CD14-positive monocyte (primary cell): Measurements from ENCODE around the gene UGT1A5. TPM values are rescaled to one million over a fixed set of nuclear protein-coding genes. Genes with fewer than 3 reads are reported as not detected.

Experiments
- DNase-seq, 3 donors: peaks; one replicate each; pipeline ENCODE4 v3.0.0-alpha.2; 2011 to 2022
- H2AFZ ChIP-seq: 2 replicates; pipeline ENCODE4 v1.6.0; 2012; ENCODE audit warnings: mild to moderate bottlenecking, low read depth, low read length, inconsistent platforms; ENCODE audit not compliant: insufficient read depth, poor library complexity, severe bottlenecking
- H3K27ac ChIP-seq, 2 donors: 1 replicate in 1 of 2; 2 replicates in 1 of 2; pipeline ENCODE4 v1.5.1; 2012 to 2013; ENCODE audit warnings: low read length in 2 of 2, control low read depth in 1 of 2, inconsistent platforms in 1 of 2, low read depth in 1 of 2, mild to moderate bottlenecking in 1 of 2
- H3K27me3 ChIP-seq, 2 donors: one replicate each; pipeline versions ENCODE4 v1.6.0 to v1.6.1; 2011 to 2013; ENCODE audit warnings: low read length in 2 of 2; ENCODE audit not compliant: control insufficient read depth in 2 of 2, insufficient read depth in 2 of 2
- H3K36me3 ChIP-seq, 2 donors: replicated peaks in 1 of 2; 1 replicate in 1 of 2; 2 replicates in 1 of 2; pipeline versions ENCODE4 v1.5.1 to v1.6.1; 2012 to 2013; ENCODE audit warnings: low read length in 2 of 2, control low read depth in 1 of 2, inconsistent platforms in 1 of 2, mild to moderate bottlenecking in 1 of 2; ENCODE audit not compliant: insufficient read depth in 2 of 2, control insufficient read depth in 1 of 2
- H3K4me1 ChIP-seq, 2 donors: 1 replicate in 1 of 2; 2 replicates in 1 of 2; pipeline versions ENCODE4 v1.5.1 to v1.6.1; 2012 to 2013; ENCODE audit warnings: low read length in 2 of 2, control low read depth in 1 of 2, inconsistent platforms in 1 of 2, mild to moderate bottlenecking in 1 of 2, moderate library complexity in 1 of 2; ENCODE audit not compliant: insufficient read depth in 2 of 2, control insufficient read depth in 1 of 2
- H3K4me2 ChIP-seq: replicated peaks from 2 replicates; pipeline ENCODE3; 2012; ENCODE audit warnings: low read length, moderate library complexity, mild to moderate bottlenecking; ENCODE audit not compliant: poor library complexity, severe bottlenecking; ENCODE audit errors: extremely low read depth
- H3K4me3 ChIP-seq, 3 experiments: fragments of 200-600 bp in 1 of 3; sonication (generic) in 1 of 3; replicated peaks in 1 of 3; 1 replicate in 2 of 3; 2 replicates in 1 of 3; pipeline ENCODE4 v1.5.1; 2011 to 2013; ENCODE audit warnings: low read length in 3 of 3, mild to moderate bottlenecking in 3 of 3, control low read depth in 2 of 3, low read depth in 2 of 3, inconsistent platforms in 1 of 3, moderate library complexity in 1 of 3
- H3K79me2 ChIP-seq: 2 replicates; pipeline ENCODE4 v1.6.0; 2012; ENCODE audit warnings: mild to moderate bottlenecking, control low read depth, inconsistent platforms, low read length, moderate library complexity; ENCODE audit not compliant: insufficient read depth
- H3K9ac ChIP-seq: 2 replicates; pipeline ENCODE4 v1.6.0; 2017; ENCODE audit warnings: low read length, mild to moderate bottlenecking; ENCODE audit not compliant: insufficient read depth, poor library complexity, severe bottlenecking
- H3K9me3 ChIP-seq, 2 donors: replicated peaks in 1 of 2; 1 replicate in 1 of 2; 2 replicates in 1 of 2; pipeline versions ENCODE4 v1.5.1 to v1.6.1; 2012 to 2013; ENCODE audit warnings: low read length in 2 of 2, control low read depth in 1 of 2; ENCODE audit not compliant: control insufficient read depth in 1 of 2, insufficient read depth in 1 of 2
- H4K20me1 ChIP-seq: 2 replicates; pipeline ENCODE4 v1.6.0; 2012; ENCODE audit warnings: mild to moderate bottlenecking, low read length, control low read depth, moderate library complexity; ENCODE audit not compliant: insufficient read depth
- H3K27ac Mint-ChIP-seq, 7 donors: one replicate each; pipeline ENCODE4 v1.8.0; 2020; ENCODE audit warnings: mild to moderate bottlenecking in 7 of 7, mixed read lengths in 7 of 7, moderate library complexity in 6 of 7, inconsistent platforms in 2 of 7
- H3K27me3 Mint-ChIP-seq, 3 donors: one replicate each; pipeline ENCODE4 v1.8.0; 2021 to 2022; ENCODE audit warnings: low read depth in 3 of 3, mild to moderate bottlenecking in 3 of 3, mixed read lengths in 3 of 3, moderate library complexity in 3 of 3, inconsistent platforms in 1 of 3
- H3K36me3 Mint-ChIP-seq, 2 donors: one replicate each; pipeline ENCODE4 v1.8.0; 2020; ENCODE audit warnings: mixed read lengths in 2 of 2, inconsistent platforms in 1 of 2, mild to moderate bottlenecking in 1 of 2
- H3K4me1 Mint-ChIP-seq: one replicate; pipeline ENCODE4 v1.8.0; 2020; ENCODE audit warnings: mild to moderate bottlenecking, mixed read lengths
- H3K4me3 Mint-ChIP-seq, 2 donors: one replicate each; pipeline ENCODE4 v1.8.0; 2020; ENCODE audit warnings: mild to moderate bottlenecking in 2 of 2, mixed read lengths in 2 of 2, moderate library complexity in 1 of 2
- H3K9me3 Mint-ChIP-seq, 7 donors: one replicate each; pipeline ENCODE4 v1.8.0; 2020 to 2022; ENCODE audit warnings: mixed read lengths in 7 of 7, mild to moderate bottlenecking in 6 of 7, moderate library complexity in 6 of 7, inconsistent platforms in 2 of 7
- WGBS: methylation state at CpG from one replicate; pipeline ENCODE4 v1.1.5; 2013; ENCODE audit warnings: missing lambda C conversion rate; ENCODE audit not compliant: insufficient coverage; 5-methylcytosine and 5-hydroxymethylcytosine counted together
- intact Hi-C, 2 donors: fragments of 100-400 bp; cut with micrococcal nuclease; formaldehyde crosslinking; loops; one replicate each; pipeline versions ENCODE4 v1.15.0 to v1.15.1; 2023
- polyA plus RNA-seq, 3 donors: library from polyadenylated mRNA; depleted of rRNA in 1 of 3; unstranded in 2 of 3; stranded (reverse) in 1 of 3; fragments of 300-500 nt in 2 of 3; fragments of >200 nt in 1 of 3; fragmentation: Illumina TruSeq in 2 of 3; gene quantifications; 1 replicate in 2 of 3; 2 replicates in 1 of 3; pipeline ENCODE4 v1.2.3, GENCODE V29; 2012 to 2021
- TF ChIP-seq, protein P1 (sequence below): fragments of 200-600 bp; IDR thresholded peaks from one replicate; pipeline ENCODE4 v1.8.0; 2022; ENCODE audit warnings: antibody characterized with exemption, mild to moderate bottlenecking

The UGT1A5 gene
- polyA plus RNA-seq, 3 donors = not detected

- Histone ChIP-seq H3K36me3 (no peaks in the 10 kb centered on the region), H3K9ac (no peak overlapping the region), H2AFZ (no peak overlapping the region), H3K4me3 (no peak overlapping the region), H3K4me1 (no peaks in the 10 kb centered on the region), H3K27me3 (no peaks in the 10 kb centered on the region), H3K27ac (no peak overlapping the region), H3K9me3 (no peaks in the 10 kb centered on the region), H3K4me2 (no peak overlapping the region), H4K20me1 (no peaks in the 10 kb centered on the region), H3K79me2 (no peaks in the 10 kb centered on the region)
- H3K9me3 Mint-ChIP-seq = peaks cover 0 to 2% (median 0%) of the 10 kb centered on the region in 7 donors
- H3K27ac Mint-ChIP-seq = no peak overlapping the region
- H3K36me3 Mint-ChIP-seq = no peaks in the 10 kb centered on the region
- H3K27me3 Mint-ChIP-seq = peaks cover 0 to 9% (median 7%) of the 10 kb centered on the region in 3 donors
- no peaks in the 10 kb centered on the region for H3K4me1 Mint-ChIP-seq
- intact Hi-C loops = no loop called here
- no peak overlapping the region for H3K4me3 Mint-ChIP-seq
- TF ChIP-seq, protein P1, sequence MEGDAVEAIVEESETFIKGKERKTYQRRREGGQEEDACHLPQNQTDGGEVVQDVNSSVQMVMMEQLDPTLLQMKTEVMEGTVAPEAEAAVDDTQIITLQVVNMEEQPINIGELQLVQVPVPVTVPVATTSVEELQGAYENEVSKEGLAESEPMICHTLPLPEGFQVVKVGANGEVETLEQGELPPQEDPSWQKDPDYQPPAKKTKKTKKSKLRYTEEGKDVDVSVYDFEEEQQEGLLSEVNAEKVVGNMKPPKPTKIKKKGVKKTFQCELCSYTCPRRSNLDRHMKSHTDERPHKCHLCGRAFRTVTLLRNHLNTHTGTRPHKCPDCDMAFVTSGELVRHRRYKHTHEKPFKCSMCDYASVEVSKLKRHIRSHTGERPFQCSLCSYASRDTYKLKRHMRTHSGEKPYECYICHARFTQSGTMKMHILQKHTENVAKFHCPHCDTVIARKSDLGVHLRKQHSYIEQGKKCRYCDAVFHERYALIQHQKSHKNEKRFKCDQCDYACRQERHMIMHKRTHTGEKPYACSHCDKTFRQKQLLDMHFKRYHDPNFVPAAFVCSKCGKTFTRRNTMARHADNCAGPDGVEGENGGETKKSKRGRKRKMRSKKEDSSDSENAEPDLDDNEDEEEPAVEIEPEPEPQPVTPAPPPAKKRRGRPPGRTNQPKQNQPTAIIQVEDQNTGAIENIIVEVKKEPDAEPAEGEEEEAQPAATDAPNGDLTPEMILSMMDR = no peak
- WGBS = 92% methylated on average over 3 of the region's 9 CpGs
- DNase-seq = no peak
These were observed 83.5 kb downstream of the UGT1A5 start for GRCh38 chr2:233796254-233796653.

DNA sequence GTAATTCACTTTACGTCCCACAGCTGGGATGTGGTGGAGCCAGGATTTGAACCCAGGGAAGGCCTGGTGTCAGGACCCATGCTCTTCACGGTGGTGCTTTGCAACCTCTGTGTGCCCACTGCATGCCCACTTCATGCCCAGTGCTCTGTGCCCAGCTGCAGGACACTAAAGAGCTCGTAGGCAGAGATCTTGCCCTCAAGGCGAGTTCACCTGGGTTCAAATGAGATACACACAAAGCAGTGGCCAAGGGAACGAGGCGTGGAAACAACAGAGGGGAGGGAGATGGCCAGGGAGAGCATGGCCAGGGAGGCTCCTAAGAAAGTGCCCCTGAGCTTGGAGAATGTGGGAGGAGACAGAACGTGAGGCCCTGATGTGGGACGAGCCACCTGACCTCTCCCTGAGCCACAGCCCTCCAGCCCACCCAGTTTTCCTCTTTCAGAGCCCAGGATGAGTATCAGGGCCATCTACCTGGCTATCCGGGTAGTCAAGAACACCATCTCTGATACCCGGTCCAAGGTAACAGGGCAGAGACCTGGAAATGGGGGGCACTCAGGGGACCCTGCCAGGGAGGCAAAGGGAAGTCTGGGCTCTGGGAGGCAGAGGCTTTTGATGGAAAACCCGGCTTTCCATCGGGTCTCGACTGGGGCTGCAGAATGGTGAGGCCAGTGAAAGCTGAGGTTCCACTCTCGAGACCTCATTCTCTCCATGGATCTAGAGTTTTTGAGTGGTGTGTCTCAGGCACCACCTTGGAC, 85.8 kb downstream of the UGT1A5 start:
- Histone ChIP-seq H3K4me3 (no peak overlapping the region), H3K27ac (no peak overlapping the region), H4K20me1 (no peaks in the 10 kb centered on the region), H3K36me3 (no peaks in the 10 kb centered on the region), H3K4me2 (no peak overlapping the region), H3K4me1 (no peaks in the 10 kb centered on the region), H3K9me3 (no peaks in the 10 kb centered on the region), H3K79me2 (no peaks in the 10 kb centered on the region), H2AFZ (no peak overlapping the region), H3K9ac (no peak overlapping the region), H3K27me3 (no peaks in the 10 kb centered on the region)
- Mint-ChIP-seq H3K27me3 (peaks cover 0 to 11% (median 7%) of the 10 kb centered on the region in 3 donors), H3K36me3 (no peaks in the 10 kb centered on the region), H3K9me3 (peaks cover 0 to 2% (median 0%) of the 10 kb centered on the region in 7 donors), H3K4me1 (no peaks in the 10 kb centered on the region), H3K27ac (no peak overlapping the region), H3K4me3 (no peak overlapping the region)
- no peak for DNase-seq
- TF ChIP-seq, protein P1 = no peak
- 89% methylated on average over 12 of the region's 14 CpGs for WGBS
- intact Hi-C loops = no loop called here
